ENCODE data around the gene CAPN10.

DNA sequence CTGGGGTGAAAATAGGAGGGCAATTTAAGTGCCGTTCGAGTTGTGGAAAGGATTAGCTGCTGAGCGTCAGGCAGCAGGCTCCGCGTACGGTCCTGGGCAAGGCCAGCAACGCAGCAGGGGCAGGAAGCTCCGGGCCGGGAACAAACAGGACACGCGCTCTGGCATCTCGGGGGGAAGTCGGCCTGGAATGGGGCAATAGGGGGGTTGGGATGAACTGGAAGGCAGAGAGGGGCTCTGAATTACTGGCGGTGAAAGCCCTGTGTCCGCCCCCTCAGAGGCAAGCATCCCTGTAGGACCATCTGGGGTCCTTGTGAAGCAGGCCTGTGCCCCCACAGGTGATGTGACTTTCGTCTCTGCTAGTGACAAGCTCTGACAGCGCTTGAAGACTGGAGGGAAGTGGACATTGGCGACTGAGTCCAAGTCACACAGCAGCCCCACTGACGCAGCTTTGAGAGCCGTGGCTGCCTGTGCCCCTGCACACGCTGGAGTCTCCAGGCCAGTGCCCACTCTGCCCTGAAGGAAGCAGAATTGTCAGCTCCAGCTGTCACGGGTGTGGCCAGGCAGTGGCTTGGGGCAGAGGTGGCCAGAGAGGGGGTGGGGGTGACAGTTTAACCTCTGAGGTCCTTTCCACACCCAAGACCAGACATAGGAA, 61.1 kb downstream of the CAPN10 start:
- TF ChIP-seq, protein P1, sequence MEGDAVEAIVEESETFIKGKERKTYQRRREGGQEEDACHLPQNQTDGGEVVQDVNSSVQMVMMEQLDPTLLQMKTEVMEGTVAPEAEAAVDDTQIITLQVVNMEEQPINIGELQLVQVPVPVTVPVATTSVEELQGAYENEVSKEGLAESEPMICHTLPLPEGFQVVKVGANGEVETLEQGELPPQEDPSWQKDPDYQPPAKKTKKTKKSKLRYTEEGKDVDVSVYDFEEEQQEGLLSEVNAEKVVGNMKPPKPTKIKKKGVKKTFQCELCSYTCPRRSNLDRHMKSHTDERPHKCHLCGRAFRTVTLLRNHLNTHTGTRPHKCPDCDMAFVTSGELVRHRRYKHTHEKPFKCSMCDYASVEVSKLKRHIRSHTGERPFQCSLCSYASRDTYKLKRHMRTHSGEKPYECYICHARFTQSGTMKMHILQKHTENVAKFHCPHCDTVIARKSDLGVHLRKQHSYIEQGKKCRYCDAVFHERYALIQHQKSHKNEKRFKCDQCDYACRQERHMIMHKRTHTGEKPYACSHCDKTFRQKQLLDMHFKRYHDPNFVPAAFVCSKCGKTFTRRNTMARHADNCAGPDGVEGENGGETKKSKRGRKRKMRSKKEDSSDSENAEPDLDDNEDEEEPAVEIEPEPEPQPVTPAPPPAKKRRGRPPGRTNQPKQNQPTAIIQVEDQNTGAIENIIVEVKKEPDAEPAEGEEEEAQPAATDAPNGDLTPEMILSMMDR (optimal IDR thresholded peaks at IDR 0.05 in 1 of 3, IDR thresholded peaks at IDR 0.05 in 1 of 3, conservative IDR thresholded peaks at IDR 0.05 in 1 of 3; ENCODE audit: extremely low read depth in 1 of 3, insufficient read depth in 2 of 3, low read length in 3 of 3), result no peak
- no peak for TF ChIP-seq EZH2 (IDR thresholded peaks at IDR 0.05; ENCODE audit: low read length)

All from keratinocyte (primary cell).